Smooth muscle cell (in vitro differentiated cells): ENCODE measurements around the gene DLG5. TPM values are rescaled to one million over a fixed set of nuclear protein-coding genes. Genes with fewer than 3 reads are reported as not detected.

ENCODE experiments used
- DNase-seq: peaks from one replicate; lab custom pipeline; 2025; ENCODE audit not compliant: unreplicated experiment; lab: John Stamatoyannopoulos, UW
- H2AFZ ChIP-seq: fragments of 200-600 bp; sonication (generic); 2 replicates; pipeline ENCODE4 v1.6.0; 2016; ENCODE audit warnings: antibody characterized with exemption, low read depth, mild to moderate bottlenecking
- H3F3A ChIP-seq: fragments of 200-600 bp; sonication (generic); 2 replicates; pipeline ENCODE4 v1.6.0; 2017; ENCODE audit warnings: antibody characterized with exemption, low read depth
- H3K27ac ChIP-seq: fragments of 200-600 bp; sonication (generic); 2 replicates; pipeline ENCODE4 v1.5.1; 2016; ENCODE audit warnings: low read depth, mild to moderate bottlenecking
- H3K27me3 ChIP-seq: fragments of 200-600 bp; sonication (generic); 2 replicates; pipeline ENCODE4 v1.6.1; 2016; ENCODE audit warnings: low read depth, mild to moderate bottlenecking
- H3K36me3 ChIP-seq: fragments of 200-600 bp; sonication (generic); 2 replicates; pipeline ENCODE4 v1.5.1; 2016; ENCODE audit warnings: low read depth
- H3K4me1 ChIP-seq: fragments of 200-600 bp; sonication (generic); 2 replicates; pipeline ENCODE4 v1.5.1; 2016; ENCODE audit warnings: low read depth
- H3K4me2 ChIP-seq: fragments of 200-600 bp; sonication (generic); 2 replicates; pipeline ENCODE4 v1.6.0; 2016; ENCODE audit warnings: mild to moderate bottlenecking
- H3K4me3 ChIP-seq: fragments of 200-600 bp; sonication (generic); 2 replicates; pipeline ENCODE4 v1.5.1; 2016; ENCODE audit warnings: mild to moderate bottlenecking
- H3K79me2 ChIP-seq: fragments of 200-600 bp; sonication (generic); 2 replicates; pipeline ENCODE4 v1.6.0; 2016; ENCODE audit warnings: low read depth, mild to moderate bottlenecking
- H3K9ac ChIP-seq: fragments of 200-600 bp; sonication (generic); 2 replicates; pipeline ENCODE4 v1.6.0; 2016; ENCODE audit warnings: low read depth
- H3K9me3 ChIP-seq: fragments of 200-600 bp; sonication (generic); replicated peaks from 2 replicates; pipeline ENCODE4 v1.5.1; 2016; ENCODE audit warnings: low read depth
- H4K20me1 ChIP-seq: fragments of 200-600 bp; sonication (generic); 2 replicates; pipeline ENCODE4 v1.6.0; 2016; ENCODE audit warnings: low read depth
- CTCF ChIP-seq: fragments of 200-600 bp; sonication (generic); IDR thresholded peaks from 2 replicates; pipeline ENCODE4 v1.5.1; 2017; ENCODE audit warnings: borderline replicate concordance, mild to moderate bottlenecking, antibody characterized with exemption; ENCODE audit not compliant: insufficient read depth, poor library complexity, severe bottlenecking
- WGBS: methylation state at CpG from one replicate; pipeline ENCODE4 v1.1.7; 2016; ENCODE audit warnings: low lambda C conversion rate; 5-methylcytosine and 5-hydroxymethylcytosine counted together
- polyA plus RNA-seq: library from polyadenylated mRNA; unstranded; fragments of >200 nt; fragmentation: Nextera tagmentation; extraction: Ambion mirVana; gene quantifications from 2 replicates; pipeline ENCODE4 v1.2.1, GENCODE V29; 2016
- total RNA-seq: library from RNA; depleted of rRNA; stranded (reverse); fragments of >200 nt; gene quantifications from 2 replicates; pipeline ENCODE4 v1.2.3, GENCODE V29; 2014

Gene DLG5
- total and polyA plus RNA-seq, 2 experiments from 2014 or later: 11.3 to 21.8 TPM

DNA sequence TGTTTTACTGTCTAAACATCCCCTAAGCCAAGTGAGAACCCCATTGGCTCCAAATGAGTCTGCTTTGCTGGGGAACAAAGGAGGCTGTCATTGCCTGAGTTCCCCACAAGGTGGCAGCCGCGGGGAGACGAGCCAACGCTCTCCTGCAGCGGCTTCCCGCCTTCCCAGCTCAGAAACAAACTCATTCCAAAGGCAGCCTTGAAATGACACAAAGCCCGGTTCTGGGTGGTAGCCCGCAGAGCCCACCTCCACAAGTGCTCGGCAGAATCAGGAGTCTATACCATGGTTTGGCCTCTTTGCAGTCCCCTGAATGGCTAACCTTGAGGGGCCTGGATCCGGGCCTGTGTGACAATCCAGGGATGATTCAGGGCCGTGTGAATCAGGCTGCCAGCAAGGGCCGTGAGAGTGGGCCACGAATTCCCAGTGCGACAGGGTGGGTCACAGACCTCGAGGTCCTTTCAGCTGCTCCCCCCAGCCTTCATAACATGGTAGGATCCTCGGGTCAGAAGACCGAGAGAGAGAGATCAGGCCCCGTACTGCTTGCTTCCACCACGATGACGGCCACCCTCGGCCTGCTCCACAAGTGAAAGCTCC lies 79.7 kb downstream of the DLG5 start:
- 34% methylated on average over 21 of the region's 21 CpGs for WGBS
- no peaks in the 10 kb centered on the region for H3K79me2 ChIP-seq
- H3K9ac ChIP-seq: no peak overlapping the region

DNA sequence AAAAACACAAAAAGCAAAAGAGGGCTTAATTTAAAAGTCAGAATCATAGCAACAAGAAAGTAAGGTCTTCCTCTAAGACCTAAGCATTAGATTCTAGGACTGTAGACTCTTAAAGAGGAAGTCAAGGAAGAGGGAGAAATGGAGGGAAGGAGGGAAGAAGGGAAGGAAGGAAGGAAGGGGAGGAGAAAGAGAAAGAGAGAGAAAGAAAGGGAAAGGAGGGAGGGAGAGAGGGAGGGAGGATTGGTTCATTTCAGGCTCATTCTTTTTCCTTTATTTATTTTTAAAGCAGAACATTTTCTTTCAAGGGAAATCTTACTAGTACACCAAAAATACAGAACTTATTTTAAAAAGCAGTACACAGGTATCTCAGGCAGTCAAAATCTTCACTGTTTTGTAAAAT lies 81.1 kb downstream of the DLG5 start:
- H3K9ac ChIP-seq: peak overlapping the region; percentile 54

More for the DNA sequence above, 79.7 kb downstream of the DLG5 start:
- Histone ChIP-seq H3K9me3 (no peaks in the 10 kb centered on the region), H3F3A (peaks cover 3% of the 10 kb centered on the region), H3K4me1 (peaks cover 17% of the 10 kb centered on the region), H3K27ac (peak overlapping the region; percentile 87), H4K20me1 (peaks cover 9% of the 10 kb centered on the region), H3K4me2 (peak overlapping the region; percentile 29), H2AFZ (no peak overlapping the region), H3K4me3 (no peak overlapping the region), H3K36me3 (no peaks in the 10 kb centered on the region), H3K27me3 (no peaks in the 10 kb centered on the region)
- peak; percentile 44 for DNase-seq
- peak; percentile 94 for TF ChIP-seq CTCF

DNA sequence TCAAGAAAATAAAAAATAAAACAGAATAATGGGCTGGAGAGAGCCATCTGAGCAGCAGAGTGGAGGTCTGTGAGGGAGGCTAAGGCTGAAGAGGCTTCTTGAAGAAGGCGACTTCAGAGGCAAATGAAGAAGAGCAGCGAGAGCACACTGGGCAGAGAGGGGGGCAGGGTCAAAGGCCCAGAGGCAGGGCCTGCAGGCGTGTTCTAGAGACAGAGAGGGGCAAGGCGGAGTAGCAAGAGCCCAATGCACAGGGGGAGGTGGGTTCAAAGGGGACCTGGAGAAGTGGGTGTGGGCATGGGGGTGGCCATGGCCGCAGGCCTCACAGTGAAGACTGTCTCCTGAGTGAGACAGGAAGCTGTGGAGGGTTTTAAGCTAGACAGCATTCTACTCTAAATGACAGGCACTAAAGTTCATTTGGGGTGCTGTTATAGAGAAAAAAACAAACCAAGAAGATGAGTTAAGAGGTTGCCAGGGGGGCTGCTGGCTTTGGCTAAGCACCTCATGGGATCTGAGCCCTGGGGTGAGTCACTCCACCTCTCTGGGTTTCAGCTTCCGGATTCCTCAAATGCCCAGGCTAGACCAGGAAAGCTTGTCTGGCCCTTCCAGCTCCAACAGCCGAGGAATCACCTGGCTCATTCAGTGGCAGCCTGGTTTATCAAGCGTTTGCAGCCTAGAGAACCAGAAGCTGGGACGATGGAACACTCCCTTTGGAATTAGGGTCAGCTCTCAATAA lies 81.7 kb downstream of the DLG5 start:
- 57% methylated on average over 9 of the region's 9 CpGs for WGBS

More for the DNA sequence above, 81.1 kb downstream of the DLG5 start:
- H3K79me2 ChIP-seq: no peaks in the 10 kb centered on the region
- H3F3A ChIP-seq: peaks cover 3% of the 10 kb centered on the region
- H3K4me3 ChIP-seq: no peak overlapping the region
- H4K20me1 ChIP-seq: peaks cover 9% of the 10 kb centered on the region
- peaks cover 17% of the 10 kb centered on the region for H3K4me1 ChIP-seq
- TF ChIP-seq CTCF: no peak
- peak overlapping the region; percentile 67 for H3K4me2 ChIP-seq
- H3K27ac ChIP-seq: peak overlapping the region; percentile 87
- no peaks in the 10 kb centered on the region for H3K36me3 ChIP-seq
- H2AFZ ChIP-seq: no peak overlapping the region
- no peak for DNase-seq
- no peaks in the 10 kb centered on the region for H3K9me3 ChIP-seq
- no peaks in the 10 kb centered on the region for H3K27me3 ChIP-seq

More for the DNA sequence above, 81.7 kb downstream of the DLG5 start:
- DNase-seq: no peak
- Histone ChIP-seq H3F3A (peaks cover 3% of the 10 kb centered on the region), H3K27ac (peak overlapping the region; percentile 87), H3K79me2 (no peaks in the 10 kb centered on the region), H3K9me3 (no peaks in the 10 kb centered on the region), H3K4me1 (peaks cover 17% of the 10 kb centered on the region), H3K4me3 (no peak overlapping the region), H3K36me3 (no peaks in the 10 kb centered on the region), H2AFZ (no peak overlapping the region), H3K27me3 (no peaks in the 10 kb centered on the region), H4K20me1 (peaks cover 9% of the 10 kb centered on the region), H3K4me2 (peak overlapping the region; percentile 67), H3K9ac (peak overlapping the region; percentile 54)
- TF ChIP-seq CTCF: no peak
